NB4 (cell line): ENCODE measurements around the gene PPCDC.

ENCODE experiments used
- DNase-seq: peaks from one replicate; pipeline ENCODE4 v3.0.0; 2010; ENCODE audit warnings: low read depth
- H3K4me3 ChIP-seq: one replicate; pipeline ENCODE4 v1.5.1; 2011; ENCODE audit warnings: mild to moderate bottlenecking, low read depth, low read length, moderate library complexity
- CTCF ChIP-seq: IDR thresholded peaks from one replicate; pipeline ENCODE4 v1.5.1; 2012; ENCODE audit warnings: low read depth, low read length
- MAX ChIP-seq: IDR thresholded peaks from 2 replicates; pipeline ENCODE4 v1.6.1; 2011; ENCODE audit warnings: low read depth, low read length
- MYC ChIP-seq: IDR thresholded peaks from 2 replicates; pipeline ENCODE4 v1.6.1; 2011; ENCODE audit warnings: low read depth, low read length
- POLR2A ChIP-seq: IDR thresholded peaks from 2 replicates; pipeline ENCODE4 v1.6.1; 2011; ENCODE audit warnings: mild to moderate bottlenecking; ENCODE audit not compliant: insufficient read length; ENCODE audit errors: extremely low read depth

PPCDC gene

GRCh38 chr15:75030023-75030413 is 6.6 kb downstream of the PPCDC start:
- no peak overlapping the region for H3K4me3 ChIP-seq
- no peak for DNase-seq
- TF ChIP-seq MYC (no peak), CTCF (no peak), MAX (0 out of 2 replicates have a peak, but pooled peaks have one; percentile 23), POLR2A (no peak)

DNA sequence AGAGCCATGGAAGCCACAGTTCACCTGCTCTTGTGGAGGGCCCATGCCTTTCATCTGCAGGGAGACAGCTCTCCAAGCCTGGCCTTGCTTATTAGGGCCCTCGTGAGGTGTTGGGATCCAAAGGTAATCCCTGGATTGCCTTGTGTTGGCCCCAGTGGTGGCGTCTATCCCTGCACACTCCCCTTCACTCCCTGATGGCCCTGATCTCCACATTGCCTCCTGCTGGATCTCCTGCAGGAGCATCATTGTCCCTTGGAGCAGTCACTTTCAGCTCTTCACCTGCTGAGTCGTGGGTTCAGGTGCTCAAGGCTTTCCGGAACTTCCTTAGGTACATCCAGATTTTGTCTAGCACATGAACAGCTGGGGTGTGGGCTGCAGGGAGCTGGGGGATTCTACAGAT is 7.0 kb downstream of the PPCDC start:
- TF ChIP-seq CTCF, result no peak
- no peak for TF ChIP-seq POLR2A
- no peak; the same call in 1 of the 2 replicates for TF ChIP-seq MAX
- no peak for TF ChIP-seq MYC
- DNase-seq, result no peak
- H3K4me3 ChIP-seq, result no peak overlapping the region

GRCh38 chr15:75031848-75032247 is 8.5 kb downstream of the PPCDC start:
- TF ChIP-seq MAX, result no peak
- TF ChIP-seq MYC, result no peak
- TF ChIP-seq CTCF, result no peak
- no peak for TF ChIP-seq POLR2A
- H3K4me3 ChIP-seq, result no peak overlapping the region
- DNase-seq, result no peak

DNA sequence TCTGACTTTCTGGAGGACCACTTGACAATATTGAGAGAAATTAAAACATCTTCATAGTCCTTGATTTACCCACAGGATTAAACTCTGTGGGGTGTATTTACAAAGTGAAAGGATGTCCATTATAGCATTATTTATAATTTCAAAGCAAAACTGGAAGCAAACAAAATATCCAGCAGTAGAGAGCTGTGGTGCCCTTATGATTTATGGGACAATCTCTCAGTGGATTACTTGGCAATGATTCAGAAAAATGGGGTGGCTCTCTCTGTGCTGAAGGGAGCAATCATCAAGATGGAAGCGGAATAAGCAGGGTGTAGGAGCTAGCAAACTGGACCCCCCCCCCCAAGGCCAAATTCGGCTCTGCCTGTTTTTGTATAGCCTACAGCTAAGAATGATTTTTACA is 9.0 kb downstream of the PPCDC start:
- TF ChIP-seq MYC, result no peak
- no peak for TF ChIP-seq POLR2A
- TF ChIP-seq MAX, result no peak
- no peak for TF ChIP-seq CTCF
- H3K4me3 ChIP-seq, result no peak overlapping the region
- no peak for DNase-seq

- H3K4me3 ChIP-seq, result no peak overlapping the region
- DNase-seq, result peak; percentile 55
- TF ChIP-seq MAX (no peak), MYC (no peak)
Measured at GRCh38 chr15:75033809-75034208, 10.4 kb downstream of the PPCDC start.

DNA sequence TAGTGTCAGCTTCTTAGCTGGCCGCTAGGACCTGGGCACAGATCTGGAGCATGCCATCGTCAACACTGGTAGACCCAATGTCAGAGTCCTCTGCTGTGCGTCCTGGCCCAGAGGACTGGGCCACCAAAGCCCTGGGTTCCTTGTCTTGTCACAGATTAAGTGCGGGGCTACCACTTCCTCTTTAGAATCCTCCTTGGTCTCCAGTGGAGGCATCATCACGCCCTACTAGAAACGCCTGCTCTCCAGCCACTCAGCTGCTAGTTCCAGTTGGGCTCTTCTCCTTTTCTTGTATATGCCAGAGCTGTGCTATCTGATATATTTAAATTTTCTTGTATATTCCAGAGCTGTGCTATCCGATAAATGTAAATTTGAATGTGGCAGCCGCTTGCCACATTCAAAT is 11.2 kb downstream of the PPCDC start:
- DNase-seq, result peak; percentile 84
- H3K4me3 ChIP-seq, result no peak overlapping the region
- TF ChIP-seq POLR2A (no peak), MAX (0 out of 2 replicates have a peak, but pooled peaks have one; percentile 18)

DNA sequence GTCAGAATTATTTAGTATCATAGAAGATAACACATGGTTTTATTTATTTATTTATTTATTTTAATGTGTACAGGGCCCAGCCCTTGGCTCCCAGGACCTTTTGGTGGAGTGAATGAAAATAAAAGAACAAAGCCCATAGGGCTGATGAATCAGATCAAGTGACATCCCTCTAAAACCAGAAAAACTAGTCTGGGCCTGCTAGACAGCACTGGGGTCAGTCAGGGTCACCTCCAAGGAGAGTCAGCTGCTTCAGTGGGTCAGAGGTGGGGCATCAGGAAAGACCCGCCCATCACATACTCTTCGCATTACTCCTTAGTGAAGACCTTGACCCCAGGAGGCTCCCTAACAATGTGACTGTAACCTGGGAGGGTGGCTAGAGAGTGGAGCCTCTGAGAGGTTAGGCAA is 12.8 kb downstream of the PPCDC start:
- peak; percentile 40 for DNase-seq
- TF ChIP-seq CTCF (no peak), MYC (no peak), MAX (no peak), POLR2A (no peak)
- H3K4me3 ChIP-seq, result no peak overlapping the region
